GM18907 (cell line): ENCODE measurements around the gene SESN1.
A peak's percentile ranks its signal among the peaks of the same experiment; 100 is the strongest.

Experiments used
- ATAC-seq: cut with Tn5 transposase; IDR thresholded peaks from one replicate; pipeline ENCODE4 v1.9.1; 2021; ENCODE audit warnings: mild to moderate bottlenecking, moderate library complexity; ENCODE audit not compliant: unreplicated experiment

Gene SESN1

DNA sequence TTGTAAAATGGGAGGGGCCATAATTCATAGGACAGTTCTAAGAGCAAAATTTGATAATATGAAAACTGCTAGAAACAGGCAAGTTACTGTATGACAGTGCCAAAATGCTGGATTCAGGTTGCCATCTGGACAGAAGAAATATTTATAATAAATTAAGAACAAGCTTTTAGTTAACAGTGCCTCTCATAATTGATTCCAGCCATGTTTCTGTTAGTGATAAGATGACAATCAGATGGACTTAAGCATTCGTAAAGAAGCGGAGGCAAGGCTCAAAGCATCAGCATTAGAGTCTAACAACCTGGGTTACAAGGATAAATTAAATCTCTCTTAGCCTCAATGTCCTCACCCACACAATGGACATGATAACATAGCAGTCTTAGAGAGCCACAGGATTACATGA, 61.0 kb downstream of the SESN1 start:
- ATAC-seq: no peak

DNA sequence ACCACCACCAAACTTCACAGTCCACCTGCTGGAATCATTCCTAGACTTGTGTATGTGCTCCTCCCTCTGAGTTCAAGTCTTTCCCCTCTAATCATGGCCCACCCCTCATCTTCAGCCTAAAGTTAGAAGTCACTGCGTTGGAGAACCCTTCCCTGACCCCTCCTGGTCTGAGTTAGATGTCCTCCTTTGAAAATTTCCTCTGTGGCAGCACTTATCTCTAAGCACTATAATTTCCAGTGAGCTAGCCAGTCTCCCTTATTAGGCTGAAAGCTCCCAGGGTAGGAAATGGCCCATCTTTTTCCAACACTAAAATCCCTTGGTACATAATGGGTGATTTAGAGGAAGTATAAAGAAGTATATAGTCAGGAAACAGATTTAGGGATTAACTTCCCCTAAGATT, 63.2 kb downstream of the SESN1 start:
- no peak for ATAC-seq

DNA sequence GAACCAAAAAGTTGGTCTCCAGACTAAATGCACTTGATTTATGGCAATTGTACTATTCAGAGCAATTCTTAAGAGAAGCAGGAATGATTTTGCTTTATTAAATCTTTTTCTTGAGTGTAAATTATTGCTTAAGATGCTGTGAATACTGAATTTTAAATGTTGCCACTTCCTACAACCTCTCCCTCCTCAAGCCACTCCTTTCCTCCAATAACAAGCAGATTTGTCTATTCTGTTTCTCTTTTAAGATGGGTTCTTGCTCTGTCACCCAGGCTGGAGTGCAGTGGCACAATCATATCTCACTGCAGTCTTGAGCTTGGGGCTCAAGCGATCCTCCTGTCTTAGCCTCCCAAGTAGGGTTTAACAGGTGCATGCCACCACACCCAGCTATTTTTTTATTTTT, 65.3 kb downstream of the SESN1 start:
- no peak for ATAC-seq

DNA sequence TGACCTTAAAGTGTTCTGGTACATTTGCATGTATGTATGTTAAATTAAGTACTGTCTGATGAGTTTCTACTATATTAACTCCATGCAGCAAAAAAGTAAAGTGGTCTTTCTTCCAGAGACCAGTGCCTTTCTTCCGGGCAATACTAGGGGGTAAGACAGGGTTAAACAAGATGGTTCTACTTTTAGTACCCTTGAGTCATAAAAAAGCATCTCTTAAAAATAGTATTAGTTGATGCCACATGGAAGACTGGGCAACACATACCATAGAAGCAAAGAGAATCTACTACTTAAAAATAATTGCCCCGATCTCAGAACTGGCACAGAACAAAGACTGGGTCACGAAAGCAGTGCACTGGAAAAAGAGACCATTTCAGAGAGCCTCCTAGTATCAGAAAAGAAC, 66.2 kb downstream of the SESN1 start:
- no peak for ATAC-seq

DNA sequence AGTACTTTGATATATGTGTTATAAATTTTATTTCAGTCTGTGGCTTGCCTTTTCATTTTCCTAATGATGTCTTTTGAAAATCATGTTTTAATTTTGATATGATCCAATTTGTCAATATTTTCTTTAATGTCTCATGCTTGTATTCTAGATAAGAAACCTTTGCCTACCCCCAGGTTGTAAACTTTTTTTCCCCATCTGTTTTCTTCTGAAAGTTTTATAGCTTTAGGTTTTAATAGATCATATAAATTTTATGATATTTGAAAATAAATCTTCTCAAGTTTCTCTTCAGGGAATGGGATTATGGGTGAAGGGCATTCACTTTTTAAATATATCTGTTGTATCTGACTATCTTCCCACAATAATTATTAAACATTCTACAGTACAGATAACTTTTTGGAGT, 66.7 kb downstream of the SESN1 start:
- ATAC-seq: no peak

DNA sequence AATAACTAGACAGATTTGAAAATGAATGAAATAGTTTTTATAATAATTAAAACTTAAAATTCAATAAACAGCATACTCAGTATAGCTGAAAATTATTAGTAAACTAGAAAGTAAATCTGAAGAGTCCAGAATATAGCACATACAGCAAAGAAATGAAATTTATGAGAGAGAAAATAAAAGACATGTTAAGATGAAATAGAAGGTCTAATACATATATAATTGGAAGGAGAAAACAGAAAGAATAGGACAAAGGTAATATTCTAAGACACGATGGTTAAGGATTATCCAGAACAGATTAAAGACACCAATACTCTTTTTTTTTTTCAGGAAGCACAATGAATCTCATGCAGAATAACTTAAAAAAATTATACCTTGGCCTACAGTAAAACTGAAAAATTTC, 69.0 kb downstream of the SESN1 start:
- no peak for ATAC-seq

DNA sequence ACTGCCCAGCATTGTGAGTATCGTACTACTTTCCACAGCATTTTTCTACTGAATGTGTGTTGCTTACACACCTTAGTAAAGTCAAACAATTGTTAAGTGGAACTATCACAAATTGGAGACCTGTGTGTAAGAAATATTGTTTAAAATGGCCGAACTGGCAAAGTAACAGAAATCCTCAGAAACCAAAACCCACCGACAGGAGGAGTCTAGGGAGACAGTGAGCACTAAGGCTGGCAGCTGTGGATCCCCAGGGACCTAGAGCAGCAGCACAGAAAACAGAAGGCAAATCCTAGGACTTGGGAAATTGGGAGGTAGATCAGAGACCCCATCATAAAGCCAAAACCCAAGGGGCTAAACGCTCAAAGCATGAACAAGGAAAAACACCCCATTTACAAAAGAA, 69.9 kb downstream of the SESN1 start:
- ATAC-seq: no peak

DNA sequence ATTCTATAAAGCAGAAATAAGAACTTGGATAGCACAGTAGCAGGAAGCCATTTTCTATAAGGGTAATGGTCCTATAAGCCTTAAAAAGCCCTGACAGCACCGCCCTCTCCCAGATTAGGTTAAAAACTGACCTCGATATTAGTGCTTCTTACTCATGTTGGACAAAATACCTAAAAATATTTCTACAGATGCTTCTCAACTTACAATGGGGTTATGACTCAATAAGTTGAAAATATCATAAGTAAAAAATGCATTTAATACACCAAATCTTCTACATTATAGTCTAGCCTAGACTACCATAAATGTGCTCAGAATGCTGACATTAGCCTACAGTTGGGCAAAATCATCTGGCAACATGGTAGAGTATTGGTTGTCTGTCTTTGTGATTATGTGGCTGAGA, 70.3 kb downstream of the SESN1 start:
- no peak for ATAC-seq

DNA sequence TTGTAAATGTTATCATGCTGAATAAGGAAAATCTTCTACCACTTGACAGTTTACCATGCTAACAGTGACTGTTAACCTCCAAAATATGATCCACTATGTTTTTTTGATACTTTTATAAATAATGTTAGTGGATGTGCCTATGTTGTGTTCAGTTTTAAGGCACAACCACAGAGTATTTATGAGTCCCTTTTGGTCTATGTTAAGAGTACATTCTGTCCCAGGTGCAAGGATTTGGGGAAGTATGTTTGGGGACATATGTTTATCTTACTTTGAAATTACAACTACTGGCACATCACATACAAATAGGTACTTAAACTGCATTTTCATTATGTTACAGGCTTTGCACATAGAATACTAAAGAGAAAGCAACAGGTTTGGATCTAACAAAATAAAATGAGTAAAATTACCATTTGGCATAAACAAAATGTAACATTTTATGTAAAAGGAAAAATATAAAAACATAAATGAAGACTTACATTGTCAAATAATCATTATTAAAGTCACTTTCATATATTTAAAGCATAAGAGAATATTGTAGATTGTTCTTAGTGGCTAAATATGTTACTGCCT, 71.2 kb downstream of the SESN1 start:
- no peak for ATAC-seq

DNA sequence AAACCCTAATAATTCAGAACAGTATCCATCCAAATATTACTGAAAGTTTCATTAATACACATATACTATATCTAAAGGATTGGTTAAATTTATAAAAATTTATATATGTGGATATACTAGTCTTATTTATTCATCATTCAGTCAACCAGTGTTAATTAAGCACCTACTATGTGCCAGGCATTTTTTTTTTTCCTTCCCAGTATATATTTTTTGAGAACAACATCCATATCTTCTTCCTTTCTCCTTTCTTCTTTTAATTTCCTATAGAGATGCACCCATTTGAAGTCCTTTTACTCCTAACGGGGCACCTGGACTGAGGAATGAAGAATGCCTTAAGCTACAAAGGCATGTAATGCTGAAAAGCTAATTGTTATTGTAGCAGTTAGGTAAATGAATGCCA, 72.8 kb downstream of the SESN1 start:
- no peak for ATAC-seq

DNA sequence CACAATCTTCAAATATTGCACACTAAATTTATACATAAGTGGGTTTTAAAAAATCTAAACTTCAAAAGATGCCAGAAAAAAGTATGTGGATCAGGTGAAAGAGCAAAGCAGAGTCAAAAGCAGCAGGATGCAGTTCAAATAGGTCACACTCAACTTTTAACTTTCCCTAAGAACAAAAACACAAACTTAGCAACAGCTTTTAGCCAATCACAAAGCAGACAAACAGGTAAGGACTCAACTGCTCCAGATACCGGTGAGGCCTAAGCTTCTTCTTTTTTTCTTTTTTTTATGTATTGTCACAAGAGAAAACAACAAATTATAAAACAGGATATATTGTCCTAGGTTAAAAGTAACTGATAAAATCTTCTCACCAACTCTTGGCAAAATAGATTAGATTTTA, 74.7 kb downstream of the SESN1 start:
- ATAC-seq: no peak

DNA sequence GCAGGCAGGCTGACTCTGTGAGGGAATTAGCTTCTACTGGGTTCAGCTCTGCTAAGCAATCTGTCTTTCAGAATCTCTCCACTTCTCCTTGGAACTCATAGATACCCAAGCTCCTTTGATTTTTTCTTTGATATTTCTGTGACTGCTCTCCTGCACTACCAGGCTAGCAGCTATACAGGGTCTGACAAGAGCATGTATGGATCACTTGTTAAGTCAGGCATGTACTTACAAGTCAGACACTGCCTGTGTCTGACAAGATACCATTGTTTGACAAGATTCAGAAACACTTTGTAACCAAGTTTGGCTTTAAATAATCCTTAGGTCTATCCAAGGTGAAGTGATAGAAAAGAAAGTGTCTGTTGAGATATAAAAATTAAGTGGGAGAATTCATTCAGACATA, 79.5 kb downstream of the SESN1 start:
- no peak for ATAC-seq

DNA sequence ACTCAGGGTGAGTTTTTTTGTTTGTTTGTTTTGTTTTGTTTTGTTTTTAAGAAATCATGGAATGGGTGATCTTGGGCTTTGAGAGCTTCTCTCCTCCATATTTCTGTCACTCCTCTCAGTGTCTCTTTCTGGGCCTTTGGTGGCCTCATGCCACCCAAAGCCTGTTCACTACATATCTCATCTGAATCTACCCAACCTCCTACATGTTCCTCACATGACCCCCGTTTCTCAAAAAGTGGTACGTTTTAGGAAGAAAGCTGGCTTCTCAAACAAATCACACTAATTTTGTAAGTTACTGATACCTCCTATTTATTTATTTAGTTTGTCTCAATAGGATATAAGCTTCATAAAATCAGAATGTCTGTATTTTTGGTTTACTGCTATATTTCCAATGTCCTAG, 80.0 kb downstream of the SESN1 start:
- no peak for ATAC-seq

DNA sequence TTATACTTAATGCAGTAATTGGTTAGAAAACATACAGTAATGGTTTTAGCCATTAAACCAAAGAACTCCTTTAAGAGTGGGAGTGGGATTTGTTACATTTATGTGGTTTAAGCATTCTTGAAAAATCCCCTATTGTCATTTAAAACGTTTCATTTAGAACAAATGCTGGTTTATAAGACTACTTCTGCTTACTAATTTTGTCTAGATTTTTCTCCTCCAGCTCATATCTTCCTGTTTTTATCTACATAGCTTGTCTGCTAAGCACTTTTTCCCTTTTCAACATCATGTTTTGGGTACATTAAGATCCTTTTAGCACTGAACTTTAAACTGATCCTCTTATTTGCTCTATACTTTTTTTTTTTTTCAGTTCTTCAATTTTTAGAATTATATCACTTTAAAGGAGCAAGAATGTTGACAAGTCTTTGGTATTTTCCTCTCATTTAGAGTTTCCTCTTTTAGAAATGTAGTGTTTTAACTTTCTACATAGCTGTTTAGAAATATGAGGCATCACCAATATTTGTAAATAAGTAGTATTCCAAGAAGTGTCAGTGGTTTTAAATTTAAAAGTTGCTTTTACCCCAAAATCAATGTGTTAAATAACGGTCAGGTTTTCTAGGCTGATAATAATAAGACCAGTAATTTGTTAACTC, 80.9 kb downstream of the SESN1 start:
- ATAC-seq: no peak

DNA sequence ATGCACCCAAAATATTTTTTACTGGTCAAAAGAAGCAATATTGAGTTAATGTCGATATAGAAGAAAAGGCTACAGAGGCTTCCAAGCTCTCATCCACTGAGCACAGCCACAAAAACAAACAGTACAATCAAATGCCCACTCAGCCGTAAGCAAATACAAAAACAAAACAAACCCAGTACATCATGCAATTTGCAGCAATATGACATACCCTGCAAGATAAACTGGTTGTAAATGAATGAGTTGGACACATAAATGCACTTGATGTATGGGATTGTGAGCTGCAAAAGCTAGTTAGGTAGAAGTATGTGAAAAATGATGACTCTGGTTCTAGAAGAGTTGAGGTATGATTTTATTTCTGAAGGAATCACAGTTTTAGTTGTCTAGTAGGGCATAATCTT, 83.9 kb downstream of the SESN1 start:
- ATAC-seq: no peak

DNA sequence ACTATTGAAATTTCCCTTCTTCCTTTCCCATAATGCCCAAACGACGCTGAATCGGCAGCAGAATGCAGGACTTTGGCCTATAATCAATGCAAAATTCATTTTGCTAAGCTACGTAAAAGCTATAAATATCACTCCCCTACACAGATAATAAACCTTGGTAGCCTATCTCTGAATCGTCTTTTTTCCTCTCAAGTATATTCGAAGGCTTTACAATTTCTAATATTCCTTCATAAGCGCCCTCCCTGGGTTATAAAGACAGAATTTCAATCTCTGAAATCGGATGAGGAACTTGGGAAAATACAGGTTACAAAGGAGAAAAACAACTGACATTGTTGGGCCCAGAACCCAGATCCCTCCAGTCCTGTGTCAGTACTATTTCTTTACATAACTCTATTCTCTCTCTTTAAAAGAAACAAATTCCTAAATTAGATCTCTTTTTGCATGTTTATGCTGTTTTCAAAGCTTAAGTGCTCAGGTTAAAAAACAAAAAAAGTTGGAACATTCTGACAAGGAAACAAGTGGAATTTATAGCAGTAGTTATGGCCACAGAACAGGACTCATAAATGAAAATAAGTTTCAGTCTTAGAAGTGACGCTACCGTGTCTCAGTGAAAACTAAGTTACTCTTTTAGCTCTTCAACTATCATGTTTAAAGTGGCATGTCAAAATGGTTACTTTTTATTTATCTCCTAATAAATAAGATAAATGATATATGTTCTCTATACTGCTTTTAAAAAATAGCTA, 84.5 kb downstream of the SESN1 start:
- ATAC-seq: no peak

DNA sequence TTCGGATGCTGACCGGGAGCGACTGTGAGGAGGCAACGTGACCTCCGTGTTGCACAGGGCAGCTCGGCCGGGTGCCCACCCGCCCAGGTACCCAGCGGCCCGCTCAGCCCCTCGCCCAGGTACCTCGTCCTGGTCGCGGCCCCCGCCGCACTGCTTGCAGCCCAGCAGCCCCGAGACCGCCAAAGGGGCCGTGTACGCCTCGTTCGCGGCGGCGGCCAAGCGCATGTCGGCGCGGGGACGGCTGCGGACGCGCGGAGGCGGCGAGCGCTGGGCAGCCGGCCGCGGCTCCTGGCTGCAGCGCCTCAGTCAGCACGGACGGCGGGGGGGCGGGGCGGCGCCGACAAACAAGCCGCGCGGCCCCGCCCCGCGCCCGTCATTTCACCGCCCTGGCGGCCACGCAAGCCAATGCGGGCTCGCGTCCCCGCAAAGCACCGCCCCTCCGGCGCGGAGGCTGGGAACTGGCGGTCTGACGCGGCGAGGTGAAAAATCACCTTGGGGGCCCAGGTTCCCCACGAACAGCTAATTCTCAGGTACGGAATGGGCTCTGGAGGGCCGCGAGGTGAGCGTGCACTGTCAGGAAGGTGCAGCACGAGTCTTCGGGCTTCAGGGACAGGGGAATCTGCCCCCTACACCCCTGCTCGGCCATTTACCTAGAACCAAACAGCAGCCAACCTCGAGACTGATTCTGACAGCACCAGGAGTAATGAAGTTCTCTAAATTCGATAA, 85.2 kb downstream of the SESN1 start:
- peak; percentile 92 for ATAC-seq

DNA sequence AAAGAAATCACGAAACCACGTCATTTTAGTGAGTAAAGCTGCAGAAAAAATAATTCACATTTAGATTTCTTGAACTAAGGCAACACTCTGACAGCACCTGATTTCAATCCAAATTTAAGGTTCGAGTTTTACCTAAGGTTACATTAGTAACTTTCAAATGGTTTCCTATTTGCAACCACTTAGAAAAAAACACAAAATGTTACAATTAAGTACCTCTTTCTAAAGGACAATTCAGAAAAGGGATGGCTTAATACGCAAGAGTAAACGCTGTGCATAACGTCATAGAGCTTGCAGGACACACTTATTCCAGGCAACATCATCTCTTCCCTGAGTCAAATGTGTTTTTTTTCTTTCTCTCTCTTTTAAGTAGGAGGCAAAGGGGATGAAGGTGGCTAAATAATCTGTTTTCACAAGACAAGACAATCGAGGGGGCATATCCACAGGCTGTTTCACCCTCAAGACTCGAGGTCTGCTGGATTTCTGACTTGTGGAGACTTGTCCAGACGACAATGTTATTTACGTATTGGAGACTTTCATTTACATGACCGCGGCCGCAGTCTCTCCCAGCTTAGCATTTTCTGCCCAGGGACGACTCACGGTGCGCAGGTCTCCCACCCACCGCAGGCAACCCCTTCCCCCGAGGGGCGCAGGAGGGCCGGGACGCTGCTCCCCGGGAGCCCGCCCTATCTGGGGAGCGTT, 86.0 kb downstream of the SESN1 start:
- ATAC-seq: peak; percentile 25

DNA sequence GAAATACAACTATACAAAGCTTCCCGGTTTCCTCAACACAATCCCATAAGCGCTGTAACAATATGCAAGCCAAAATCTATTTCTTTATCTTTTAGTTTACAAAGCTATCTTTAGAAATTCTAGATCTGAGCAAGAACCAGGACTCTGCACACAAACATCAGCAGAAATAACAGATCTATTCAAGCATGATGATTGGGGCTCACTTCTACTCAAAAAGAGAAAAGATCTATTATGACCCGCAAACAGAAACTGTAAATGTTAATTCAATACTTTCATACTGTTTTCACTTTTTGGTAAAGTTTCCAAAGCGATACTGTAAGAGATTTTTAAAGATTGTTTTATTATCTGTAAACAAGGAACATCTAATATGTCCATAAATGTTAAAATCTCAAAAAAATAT, 86.6 kb downstream of the SESN1 start:
- no peak for ATAC-seq

DNA sequence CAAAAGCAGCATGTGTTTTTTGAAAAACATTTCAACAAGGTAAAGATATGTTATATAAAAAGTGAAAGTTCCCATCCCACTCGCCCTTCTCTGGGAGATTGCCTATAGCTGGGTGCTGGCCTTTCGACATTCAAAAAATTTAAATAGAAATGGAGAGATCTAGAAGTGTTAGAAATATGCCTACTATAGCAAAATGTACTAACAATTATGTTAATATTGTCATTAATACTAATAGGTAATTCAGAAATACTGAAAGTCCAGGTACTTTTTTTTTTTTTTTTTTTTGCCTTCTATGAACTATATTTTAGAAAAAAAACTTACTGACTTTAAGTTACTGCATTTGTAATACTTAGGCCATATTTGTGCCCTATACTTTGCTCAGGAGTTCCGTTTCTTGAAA, 87.1 kb downstream of the SESN1 start:
- ATAC-seq: no peak

DNA sequence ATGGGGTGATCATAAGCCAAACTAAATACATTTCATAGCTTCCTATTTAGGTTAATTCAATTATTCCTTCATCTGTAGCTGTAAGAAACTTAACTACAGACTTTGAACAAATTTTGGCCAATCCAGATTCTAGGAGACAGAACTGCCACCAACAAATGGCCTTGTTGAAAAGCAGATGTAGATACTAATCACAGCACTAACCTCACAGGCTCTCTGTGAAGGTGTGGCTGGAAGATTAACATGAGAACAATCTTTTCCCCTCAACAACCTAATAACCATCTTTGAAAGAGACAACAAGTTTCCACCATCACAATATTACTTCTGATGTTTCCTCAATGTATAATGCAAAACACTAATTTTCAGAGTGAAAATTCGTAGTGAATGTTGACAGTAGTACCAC, 87.8 kb downstream of the SESN1 start:
- ATAC-seq: no peak
